Esophagus squamous epithelium (tissue), 5 donors: ENCODE results near the gene TMEM60. TPM values are rescaled to one million over a fixed set of nuclear protein-coding genes. Genes with fewer than 3 reads are reported as not detected.

Experiments used
- DNase-seq: peaks from one replicate; lab custom pipeline; 2025; lab: John Stamatoyannopoulos, UW
- H3K27ac ChIP-seq, 4 donors: fragments of 200-600 bp; sonication (generic); one replicate each; pipeline ENCODE4 v1.5.1; 2016 to 2019; ENCODE audit warnings: mild to moderate bottlenecking in 1 of 4
- H3K27me3 ChIP-seq, 4 donors: fragments of 200-600 bp; sonication (generic); 1 replicate in 3 of 4; 2 replicates in 1 of 4; pipeline versions ENCODE4 v1.5.1 to v1.6.0; 2017 to 2021; ENCODE audit warnings: antibody characterized with exemption in 1 of 4
- H3K36me3 ChIP-seq, 3 donors: fragments of 200-600 bp; sonication (generic); one replicate each; pipeline ENCODE4 v1.5.1; 2016 to 2019
- H3K4me1 ChIP-seq, 3 donors: fragments of 200-600 bp; sonication (generic); one replicate each; pipeline ENCODE4 v1.5.1; 2017 to 2019
- H3K4me3 ChIP-seq, 4 donors: fragments of 200-600 bp; sonication (generic); 1 replicate in 3 of 4; 2 replicates in 1 of 4; pipeline ENCODE4 v1.5.1; 2016 to 2019; ENCODE audit warnings: mild to moderate bottlenecking in 2 of 4, moderate library complexity in 1 of 4
- H3K9me3 ChIP-seq, 3 donors: fragments of 200-600 bp; sonication (generic); one replicate each; pipeline ENCODE4 v1.5.1; 2016 to 2019
- CTCF ChIP-seq, 6 experiments: fragments of 450-650 bp in 4 of 6; fragments of 200-600 bp in 2 of 6; sonication (generic) in 2 of 6; IDR thresholded peaks; one replicate each; pipeline ENCODE4 v1.5.1; 2016 to 2019; ENCODE audit warnings: antibody characterized with exemption in 6 of 6, mild to moderate bottlenecking in 4 of 6, moderate library complexity in 4 of 6
- POLR2A ChIP-seq, 4 donors: fragments of 450-650 bp; IDR thresholded peaks; one replicate each; pipeline ENCODE4 v1.6.1; 2017; ENCODE audit warnings: antibody characterized with exemption in 4 of 4, mild to moderate bottlenecking in 4 of 4, moderate library complexity in 3 of 4
- WGBS, 2 donors: methylation state at CpG; one replicate each; pipeline ENCODE4 v1.1.5; 2018; 5-methylcytosine and 5-hydroxymethylcytosine counted together
- intact Hi-C: fragments of 100-400 bp; cut with DNase I; formaldehyde crosslinking; loops from one replicate; pipeline ENCODE4 v1.15.0; 2022
- total RNA-seq, 4 donors: library from RNA; depleted of rRNA; stranded (reverse); fragments of >200 nt; gene quantifications; one replicate each; pipeline ENCODE4 v1.1.0, GENCODE V29; 2016
- donor health status: DM: yes; HTN: yes; CAD: no.

Gene TMEM60
- total RNA-seq, 4 donors from 2014 or later: 6.9 to 18.8 (median 9.1) TPM

- TF ChIP-seq CTCF (IDR thresholded peaks at IDR 0.05): no peak
- TF ChIP-seq POLR2A (IDR thresholded peaks at IDR 0.05): no peak
- Histone ChIP-seq H3K4me1 (no peaks in the 10 kb centered on the region), H3K27ac (no peak overlapping the region), H3K4me3 (no peak overlapping the region), H3K9me3 (peaks cover 0 to 40% (median 30%) of the 10 kb centered on the region in 3 donors), H3K27me3 (no peaks in the 10 kb centered on the region), H3K36me3 (peaks cover 0 to 31% (median 0%) of the 10 kb centered on the region in 3 donors)
- intact Hi-C loops: no loop called here
- DNase-seq: no peak
Observed at GRCh38 chr7:77819021-77819420, 20.8 kb upstream of the TMEM60 start.

- DNase-seq: no peak
- H3K4me1 ChIP-seq: no peaks in the 10 kb centered on the region
- H3K27me3 ChIP-seq: no peaks in the 10 kb centered on the region
- intact Hi-C loops: no loop called here
- H3K4me3 ChIP-seq: no peak overlapping the region
- H3K9me3 ChIP-seq: peaks cover 0 to 14% (median 0%) of the 10 kb centered on the region in 3 donors
- H3K27ac ChIP-seq: no peak overlapping the region
- TF ChIP-seq CTCF (IDR thresholded peaks at IDR 0.05) (no peak), POLR2A (IDR thresholded peaks at IDR 0.05) (no peak)
- H3K36me3 ChIP-seq: peaks cover 0 to 20% (median 0%) of the 10 kb centered on the region in 3 donors
- WGBS, 2 donors: 87 to 89% methylated on average over 2 of the region's 2 CpGs
Observed at GRCh38 chr7:77813180-77813579, 14.9 kb upstream of the TMEM60 start.

GRCh38 chr7:77812290-77812685 is 14.1 kb upstream of the TMEM60 start:
- H3K27me3 ChIP-seq: no peaks in the 10 kb centered on the region
- WGBS, 2 donors: 71% methylated on average over 1 of the region's 1 CpG; no CpG with 5 or more reads in 1 of the 2 donors
- no peak for DNase-seq
- H3K4me3 ChIP-seq: no peak overlapping the region
- intact Hi-C loops: no loop called here
- TF ChIP-seq POLR2A (IDR thresholded peaks at IDR 0.05) (no peak), CTCF (IDR thresholded peaks at IDR 0.05) (no peak)
- no peaks in the 10 kb centered on the region for H3K4me1 ChIP-seq
- no peak overlapping the region for H3K27ac ChIP-seq
- peaks cover 0 to 13% (median 0%) of the 10 kb centered on the region in 3 donors for H3K36me3 ChIP-seq
- peaks cover 0 to 9% (median 0%) of the 10 kb centered on the region in 3 donors for H3K9me3 ChIP-seq

- intact Hi-C loops: no loop called here
- Histone ChIP-seq H3K36me3 (peaks cover 0 to 7% (median 0%) of the 10 kb centered on the region in 3 donors), H3K27me3 (no peaks in the 10 kb centered on the region), H3K27ac (no peak overlapping the region), H3K9me3 (peaks cover 0 to 14% (median 0%) of the 10 kb centered on the region in 3 donors), H3K4me1 (no peaks in the 10 kb centered on the region), H3K4me3 (no peak overlapping the region)
- TF ChIP-seq POLR2A (IDR thresholded peaks at IDR 0.05) (no peak), CTCF (IDR thresholded peaks at IDR 0.05) (no peak)
- no peak for DNase-seq
- 85 to 93% methylated on average over 2 of the region's 2 CpGs for WGBS, 2 donors
Observed at GRCh38 chr7:77811516-77812289, 13.5 kb upstream of the TMEM60 start.

GRCh38 chr7:77808517-77808916 is 10.3 kb upstream of the TMEM60 start:
- H3K4me3 ChIP-seq: no peak overlapping the region
- no peaks in the 10 kb centered on the region for H3K27me3 ChIP-seq
- H3K9me3 ChIP-seq: peaks cover 0 to 23% (median 0%) of the 10 kb centered on the region in 3 donors
- no peaks in the 10 kb centered on the region for H3K4me1 ChIP-seq
- TF ChIP-seq POLR2A (IDR thresholded peaks at IDR 0.05) (no peak), CTCF (IDR thresholded peaks at IDR 0.05) (no peak)
- no peaks in the 10 kb centered on the region for H3K36me3 ChIP-seq
- WGBS, 2 donors: 68 to 75% methylated on average over 1 of the region's 1 CpG
- H3K27ac ChIP-seq: no peak overlapping the region
- intact Hi-C loops: no loop called here
- no peak for DNase-seq
